HepG2 (cell line): ENCODE results near the gene LEPR.

ENCODE experiments used
- ATF1 ChIP-seq: IDR thresholded peaks from 2 replicates; pipeline ENCODE4 v1.6.1; 2016; ENCODE audit warnings: mild to moderate bottlenecking, control low read depth
- BHLHE40 ChIP-seq: IDR thresholded peaks from 2 replicates; pipeline ENCODE4 v1.6.1; 2011; ENCODE audit warnings: low read length, improper control_type of control experiment
- CREM ChIP-seq, 2 experiments: sonication (generic) in 1 of 2; formaldehyde crosslinking in 1 of 2; IDR thresholded peaks; 2 replicates each; pipeline versions ENCODE4 v1.4.0 to v1.6.1; 2016 to 2020; ENCODE audit warnings: antibody characterized with exemption in 1 of 2, mild to moderate bottlenecking in 1 of 2, missing genetic modification reagents in 1 of 2
- CTCF ChIP-seq: sonication (generic); formaldehyde crosslinking; IDR thresholded peaks from 2 replicates; pipeline ENCODE4 v1.5.0; 2020; ENCODE audit warnings: mild to moderate bottlenecking, missing genetic modification reagents, moderate library complexity
- ESRRA ChIP-seq: sonication (generic); formaldehyde crosslinking; IDR thresholded peaks from 2 replicates; pipeline ENCODE4 v1.5.1; 2020; ENCODE audit warnings: mild to moderate bottlenecking, low read depth, missing genetic modification reagents
- EZH2 ChIP-seq: conservative IDR thresholded peaks from 2 replicates; pipeline ENCODE4 v1.6.1; 2012; ENCODE audit warnings: mild to moderate bottlenecking, low read depth, low read length, moderate library complexity
- FOXK1 ChIP-seq: sonication (generic); formaldehyde crosslinking; IDR thresholded peaks from 2 replicates; pipeline ENCODE4 v1.4.0; 2020; ENCODE audit warnings: low read depth, missing genetic modification reagents, borderline replicate concordance
- GMEB2 ChIP-seq: IDR thresholded peaks from 2 replicates; pipeline ENCODE4 v1.6.1; 2016; ENCODE audit warnings: missing biosample characterization, missing genetic modification reagents, low read depth
- HMG20A ChIP-seq: IDR thresholded peaks from 2 replicates; pipeline ENCODE4 v1.6.1; 2016; ENCODE audit warnings: borderline replicate concordance
- KDM2A ChIP-seq: sonication (generic); formaldehyde crosslinking; IDR thresholded peaks from 2 replicates; pipeline ENCODE4 v1.4.0; 2020; ENCODE audit warnings: low read depth, missing genetic modification reagents, borderline replicate concordance
- NCOA1 ChIP-seq: sonication (generic); formaldehyde crosslinking; IDR thresholded peaks from 2 replicates; pipeline ENCODE4 v1.9.0; 2021; ENCODE audit warnings: missing genetic modification reagents
- POLR2AphosphoS5 ChIP-seq: IDR thresholded peaks from 2 replicates; pipeline ENCODE4 v1.6.1; 2012; ENCODE audit warnings: low read depth, low read length
- RXRA ChIP-seq: sonication (generic); formaldehyde crosslinking; IDR thresholded peaks from 2 replicates; pipeline ENCODE4 v1.5.1; 2020; ENCODE audit warnings: missing genetic modification reagents
- SRF ChIP-seq: IDR thresholded peaks from 2 replicates; pipeline ENCODE4 v1.6.1; 2011; ENCODE audit warnings: mild to moderate bottlenecking, low read depth, low read length, moderate library complexity

- TF ChIP-seq HMG20A (no peak), SRF (no peak), ATF1 (CRISPR knock-in tag) (no peak), EZH2 (no peak), BHLHE40 (no peak), POLR2AphosphoS5 (no peak), KDM2A (CRISPR knock-in tag) (no peak), FOXK1 (no peak), CREM (IDR thresholded peaks at IDR 0.05) (no peak), CREM (CRISPR knock-in tag; IDR thresholded peaks at IDR 0.05) (no peak), CTCF (CRISPR knock-in tag) (no peak), RXRA (CRISPR knock-in tag) (no peak), ESRRA (CRISPR knock-in tag) (no peak), GMEB2 (no peak), NCOA1 (CRISPR knock-in tag) (no peak)
These were observed 36.0 kb downstream of the LEPR start for GRCh38 chr1:65456481-65456880.
